Uterus (tissue), 4 donors: ENCODE measurements around the gene RNF208. TPM values are rescaled to one million over a fixed set of nuclear protein-coding genes. Genes with fewer than 3 reads are reported as not detected.

Experiments
- DNase-seq, 2 donors: peaks; one replicate each; pipeline ENCODE4 v3.0.0-alpha.2; 2019 to 2020
- H3K27ac ChIP-seq, 2 donors: fragments of 200-600 bp; sonication (generic); 1 replicate in 1 of 2; 2 replicates in 1 of 2; pipeline ENCODE4 v1.5.1; 2016 to 2018
- H3K27me3 ChIP-seq, 2 donors: fragments of 200-600 bp; sonication (generic); one replicate each; pipeline ENCODE4 v1.5.1; 2018 to 2019; ENCODE audit warnings: control low read depth in 1 of 2
- H3K36me3 ChIP-seq, 2 donors: fragments of 200-600 bp; sonication (generic); one replicate each; pipeline ENCODE4 v1.5.1; 2019; ENCODE audit warnings: control low read depth in 1 of 2
- H3K4me1 ChIP-seq, 2 donors: fragments of 200-600 bp; sonication (generic); one replicate each; pipeline ENCODE4 v1.5.1; 2018 to 2019; ENCODE audit warnings: control low read depth in 1 of 2
- H3K4me3 ChIP-seq, 2 donors: fragments of 200-600 bp; sonication (generic); 1 replicate in 1 of 2; 2 replicates in 1 of 2; pipeline ENCODE4 v1.5.1; 2018 to 2019; ENCODE audit warnings: mild to moderate bottlenecking in 1 of 2
- H3K9me3 ChIP-seq, 2 donors: fragments of 200-600 bp; sonication (generic); one replicate each; pipeline ENCODE4 v1.5.1; 2019; ENCODE audit warnings: control low read depth in 1 of 2
- CTCF ChIP-seq, 4 experiments: fragments of 200-600 bp in 2 of 4; fragments of 450-650 bp in 2 of 4; sonication (generic) in 2 of 4; IDR thresholded peaks; one replicate each; pipeline ENCODE4 v1.5.1; 2016 to 2019; ENCODE audit warnings: antibody characterized with exemption in 4 of 4, mild to moderate bottlenecking in 2 of 4, moderate library complexity in 1 of 4
- POLR2A ChIP-seq, 2 donors: fragments of 450-650 bp; IDR thresholded peaks; one replicate each; pipeline ENCODE4 v1.6.1; 2016; ENCODE audit warnings: antibody characterized with exemption in 2 of 2, mild to moderate bottlenecking in 1 of 2, moderate library complexity in 1 of 2
- intact Hi-C: fragments of 100-400 bp; cut with DNase I; formaldehyde crosslinking; loops from one replicate; pipeline ENCODE4 v1.15.1; 2023; ENCODE audit warnings: low total_unique reads
- total RNA-seq, 4 donors: library from RNA; depleted of rRNA in 3 of 4; stranded (reverse); fragments of >200 nt in 3 of 4; gene quantifications; one replicate each; pipeline versions ENCODE4 v1.1.0 to v1.2.4, GENCODE V29; 2014 to 2023
- donor health status: DM: yes; HTN: yes; CAD: no.

RNF208 gene
- total RNA-seq, 4 donors from 2014 or later, result 3.7 TPM; not detected in 3

GRCh38 chr9:137256362-137256761 is 34.3 kb upstream of the RNF208 start:
- no peak for DNase-seq
- Histone ChIP-seq H3K9me3 (no peaks in the 10 kb centered on the region), H3K4me3 (peak overlapping the region in 1 of 2 donors; percentile 97), H3K4me1 (peaks cover 0 to 17% of the 10 kb centered on the region in 2 donors), H3K27ac (no peak overlapping the region), H3K36me3 (no peaks in the 10 kb centered on the region), H3K27me3 (no peaks in the 10 kb centered on the region)
- intact Hi-C loops, result no loop called here
- TF ChIP-seq CTCF (IDR thresholded peaks at IDR 0.05), result no peak
- TF ChIP-seq POLR2A (IDR thresholded peaks at IDR 0.05), result no peak

GRCh38 chr9:137255448-137256114 is 33.5 kb upstream of the RNF208 start:
- intact Hi-C loops, result no loop called here
- Histone ChIP-seq H3K36me3 (no peaks in the 10 kb centered on the region), H3K27ac (peak overlapping the region; percentile 56 to 75), H3K27me3 (no peaks in the 10 kb centered on the region), H3K9me3 (no peaks in the 10 kb centered on the region), H3K4me1 (peaks cover 0 to 17% of the 10 kb centered on the region in 2 donors), H3K4me3 (peak overlapping the region; percentile 81 to 97)
- TF ChIP-seq POLR2A (IDR thresholded peaks at IDR 0.05), result no peak
- no peak for TF ChIP-seq CTCF (IDR thresholded peaks at IDR 0.05)
- no peak for DNase-seq

- Histone ChIP-seq H3K27me3 (no peaks in the 10 kb centered on the region), H3K4me3 (peak within 1 kb of the TSS; percentile 81 to 97), H3K4me1 (peaks cover 0 to 17% of the 10 kb centered on the region in 2 donors), H3K27ac (peak within 1 kb of the TSS; percentile 56 to 75), H3K36me3 (no peaks in the 10 kb centered on the region), H3K9me3 (no peaks in the 10 kb centered on the region)
- intact Hi-C loops, result no loop called here
- DNase-seq, result peak; percentile 90 to 95
- TF ChIP-seq POLR2A (IDR thresholded peaks at IDR 0.05) (peak; percentile 39 to 69), CTCF (IDR thresholded peaks at IDR 0.05) (peak in 3 of 4 experiments; percentile 19 to 35 (median 22))
Observed at GRCh38 chr9:137254624-137255447, 32.8 kb upstream of the RNF208 start, which contains the start of gene NELFB. NELFB (plus strand) TSS chr9:137255327.

GRCh38 chr9:137253717-137254623 is 31.9 kb upstream of the RNF208 start:
- no peaks in the 10 kb centered on the region for H3K9me3 ChIP-seq
- intact Hi-C loops, result no loop called here
- peaks cover 0 to 17% of the 10 kb centered on the region in 2 donors for H3K4me1 ChIP-seq
- TF ChIP-seq POLR2A (IDR thresholded peaks at IDR 0.05) (no peak), CTCF (IDR thresholded peaks at IDR 0.05) (no peak)
- H3K27ac ChIP-seq, result peak overlapping the region in 1 of 2 donors; percentile 71
- no peaks in the 10 kb centered on the region for H3K27me3 ChIP-seq
- peak overlapping the region; percentile 81 to 97 for H3K4me3 ChIP-seq
- DNase-seq, result no peak
- no peaks in the 10 kb centered on the region for H3K36me3 ChIP-seq
